ENCODE measurements around the gene STK17A.

The STK17A gene

DNA sequence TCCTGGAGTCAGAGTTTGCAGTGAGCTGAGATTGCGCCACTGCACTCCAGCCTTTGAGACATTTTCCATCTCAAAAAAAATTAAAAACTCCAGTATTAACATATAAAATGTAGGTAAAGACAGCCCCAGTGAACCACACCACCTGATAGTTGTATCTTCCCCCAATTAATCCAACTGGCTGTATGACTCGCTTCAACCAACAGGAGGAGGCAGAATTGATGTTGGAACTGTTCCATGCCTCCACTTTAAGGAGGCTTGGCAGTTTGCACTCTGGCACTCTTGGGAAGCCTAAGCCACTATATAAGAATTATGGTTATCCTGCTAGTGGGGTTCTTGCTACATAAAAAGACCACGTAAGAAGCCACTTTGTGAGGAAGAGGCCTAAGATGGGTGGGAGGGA lies 72.7 kb downstream of the STK17A start:
- in situ Hi-C loops (cut with HindIII; ENCODE audit: low pct_ligation_motif_present, low sequenced_read_pairs) = no loop called here
- Histone ChIP-seq H3K36me3 (replicated peaks) (no peaks in the 10 kb centered on the region), H3K27me3 (replicated peaks) (no peaks in the 10 kb centered on the region), H3K4me3 (ENCODE audit: low read depth, low read length) (no peak overlapping the region), H3K27ac (no peak overlapping the region)
- TF ChIP-seq, protein P1, sequence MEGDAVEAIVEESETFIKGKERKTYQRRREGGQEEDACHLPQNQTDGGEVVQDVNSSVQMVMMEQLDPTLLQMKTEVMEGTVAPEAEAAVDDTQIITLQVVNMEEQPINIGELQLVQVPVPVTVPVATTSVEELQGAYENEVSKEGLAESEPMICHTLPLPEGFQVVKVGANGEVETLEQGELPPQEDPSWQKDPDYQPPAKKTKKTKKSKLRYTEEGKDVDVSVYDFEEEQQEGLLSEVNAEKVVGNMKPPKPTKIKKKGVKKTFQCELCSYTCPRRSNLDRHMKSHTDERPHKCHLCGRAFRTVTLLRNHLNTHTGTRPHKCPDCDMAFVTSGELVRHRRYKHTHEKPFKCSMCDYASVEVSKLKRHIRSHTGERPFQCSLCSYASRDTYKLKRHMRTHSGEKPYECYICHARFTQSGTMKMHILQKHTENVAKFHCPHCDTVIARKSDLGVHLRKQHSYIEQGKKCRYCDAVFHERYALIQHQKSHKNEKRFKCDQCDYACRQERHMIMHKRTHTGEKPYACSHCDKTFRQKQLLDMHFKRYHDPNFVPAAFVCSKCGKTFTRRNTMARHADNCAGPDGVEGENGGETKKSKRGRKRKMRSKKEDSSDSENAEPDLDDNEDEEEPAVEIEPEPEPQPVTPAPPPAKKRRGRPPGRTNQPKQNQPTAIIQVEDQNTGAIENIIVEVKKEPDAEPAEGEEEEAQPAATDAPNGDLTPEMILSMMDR (IDR thresholded peaks at IDR 0.05; ENCODE audit: low read depth, low read length, missing control alignments) = no peak
- DNase-seq = no peak

DNA sequence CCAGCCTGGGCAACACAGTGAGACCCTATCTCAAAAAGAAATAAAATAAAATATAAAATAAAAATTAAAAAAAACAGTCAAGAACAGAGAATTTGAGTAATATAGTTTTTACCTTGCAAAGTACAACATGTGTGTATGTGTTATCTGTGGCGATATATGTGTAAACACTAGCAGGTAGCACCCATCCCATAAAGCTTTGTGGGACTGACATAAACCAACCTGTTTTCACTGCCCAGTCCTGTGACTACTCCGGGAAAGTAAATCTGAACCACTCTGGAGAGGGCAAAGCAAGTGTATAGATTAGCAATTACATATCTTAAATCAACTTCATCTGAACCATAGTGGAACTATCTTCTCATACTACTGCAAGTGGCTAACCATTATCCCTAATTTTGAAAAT lies 74.1 kb downstream of the STK17A start:
- in situ Hi-C loops (cut with HindIII; ENCODE audit: low pct_ligation_motif_present, low sequenced_read_pairs) = no loop called here
- TF ChIP-seq, protein P1 (IDR thresholded peaks at IDR 0.05; ENCODE audit: low read depth, low read length, missing control alignments) = no peak
- DNase-seq = no peak
- Histone ChIP-seq H3K4me3 (ENCODE audit: low read depth, low read length) (no peak overlapping the region), H3K27me3 (replicated peaks) (no peaks in the 10 kb centered on the region), H3K36me3 (replicated peaks) (no peaks in the 10 kb centered on the region), H3K27ac (no peak overlapping the region)

DNA sequence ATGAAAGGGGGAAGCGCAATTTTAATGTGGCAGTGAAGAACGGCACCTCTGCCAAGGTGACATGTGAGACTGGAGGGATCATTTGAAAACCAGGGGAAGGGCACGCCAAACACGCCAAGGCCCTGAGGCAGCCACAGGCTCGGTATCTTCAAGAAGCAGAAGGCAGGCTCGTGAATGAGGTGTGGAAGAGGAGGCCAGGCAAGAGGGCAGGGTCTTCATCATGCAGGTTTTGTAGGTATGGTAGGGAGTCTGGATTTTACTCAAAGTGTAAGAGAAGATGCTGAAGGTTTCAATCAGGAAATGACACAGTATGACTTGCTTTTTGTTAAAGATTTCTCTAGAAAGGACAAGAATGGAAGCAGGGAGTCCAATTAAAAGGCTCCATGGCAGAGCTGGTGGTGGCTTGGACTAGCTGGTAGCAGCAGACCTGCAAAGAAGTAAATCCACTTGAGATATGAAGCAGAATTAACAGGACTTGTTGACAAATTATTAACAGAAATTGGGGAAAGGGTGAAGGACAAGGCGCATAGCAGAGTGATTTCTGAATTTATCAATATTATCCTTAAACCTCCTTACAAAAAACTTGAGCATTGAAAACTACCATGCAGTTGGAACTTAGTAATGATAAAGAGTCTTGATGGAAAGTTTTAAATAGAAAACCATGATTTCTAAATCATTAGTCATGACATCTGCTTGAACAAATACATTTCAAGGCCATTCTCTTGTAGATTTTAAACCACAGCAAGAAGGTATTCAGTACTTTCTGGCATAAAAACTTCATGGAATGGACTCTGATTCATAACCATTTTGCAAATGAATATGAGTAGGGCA lies 76.0 kb downstream of the STK17A start:
- Histone ChIP-seq H3K27ac (peak overlapping the region; percentile 82), H3K27me3 (replicated peaks) (no peaks in the 10 kb centered on the region), H3K36me3 (replicated peaks) (no peaks in the 10 kb centered on the region), H3K4me3 (ENCODE audit: low read depth, low read length) (no peak overlapping the region)
- TF ChIP-seq, protein P1 (IDR thresholded peaks at IDR 0.05; ENCODE audit: low read depth, low read length, missing control alignments) = no peak
- in situ Hi-C loops (cut with HindIII; ENCODE audit: low pct_ligation_motif_present, low sequenced_read_pairs) = no loop called here
- DNase-seq = no peak

DNA sequence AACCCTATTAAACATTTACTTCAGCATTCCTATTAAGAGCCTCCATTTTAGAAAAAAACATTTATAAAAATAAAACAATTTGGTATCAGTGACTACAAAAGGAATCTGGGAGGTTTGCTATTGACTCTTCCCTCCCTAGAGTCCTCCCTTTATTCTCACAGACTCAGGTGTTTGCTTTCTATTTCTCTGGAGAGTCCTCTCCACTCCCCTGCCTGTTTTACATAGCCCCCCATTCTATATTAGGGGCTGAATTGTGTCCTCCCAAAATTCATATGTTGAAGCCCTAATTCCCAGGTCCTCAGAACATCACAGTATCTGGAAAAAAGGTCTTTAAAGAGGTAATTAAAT lies 76.6 kb downstream of the STK17A start:
- in situ Hi-C loops (cut with HindIII; ENCODE audit: low pct_ligation_motif_present, low sequenced_read_pairs) = no loop called here
- no peaks in the 10 kb centered on the region for H3K36me3 ChIP-seq (replicated peaks)
- H3K4me3 ChIP-seq (ENCODE audit: low read depth, low read length) = no peak overlapping the region
- no peaks in the 10 kb centered on the region for H3K27me3 ChIP-seq (replicated peaks)
- TF ChIP-seq, protein P1 (IDR thresholded peaks at IDR 0.05; ENCODE audit: low read depth, low read length, missing control alignments) = no peak
- H3K27ac ChIP-seq = peak overlapping the region; percentile 60
- no peak for DNase-seq

DNA sequence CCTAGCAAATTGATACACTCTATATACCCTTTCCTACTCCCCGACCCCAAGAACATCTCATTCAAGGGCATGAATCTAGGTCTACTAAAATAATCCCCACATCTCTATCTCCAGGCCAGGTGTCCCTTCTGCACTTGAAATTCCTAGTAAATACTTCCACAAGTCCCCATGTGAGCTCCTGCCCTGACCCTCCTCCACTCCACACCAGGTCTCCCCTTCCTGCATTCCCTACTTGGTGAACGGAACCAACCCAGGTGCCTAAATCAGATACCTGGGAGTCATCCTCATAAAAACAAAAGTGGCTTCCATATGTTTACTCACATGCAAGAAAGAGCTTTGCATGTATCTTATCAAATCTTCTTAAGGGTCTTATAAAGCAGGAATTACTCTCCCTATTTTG lies 77.2 kb downstream of the STK17A start:
- TF ChIP-seq, protein P1 (IDR thresholded peaks at IDR 0.05; ENCODE audit: low read depth, low read length, missing control alignments) = no peak
- in situ Hi-C loops (cut with HindIII; ENCODE audit: low pct_ligation_motif_present, low sequenced_read_pairs) = no loop called here
- H3K4me3 ChIP-seq (ENCODE audit: low read depth, low read length) = no peak overlapping the region
- no peaks in the 10 kb centered on the region for H3K27me3 ChIP-seq (replicated peaks)
- no peak for DNase-seq
- H3K27ac ChIP-seq = no peak overlapping the region
- no peaks in the 10 kb centered on the region for H3K36me3 ChIP-seq (replicated peaks)

DNA sequence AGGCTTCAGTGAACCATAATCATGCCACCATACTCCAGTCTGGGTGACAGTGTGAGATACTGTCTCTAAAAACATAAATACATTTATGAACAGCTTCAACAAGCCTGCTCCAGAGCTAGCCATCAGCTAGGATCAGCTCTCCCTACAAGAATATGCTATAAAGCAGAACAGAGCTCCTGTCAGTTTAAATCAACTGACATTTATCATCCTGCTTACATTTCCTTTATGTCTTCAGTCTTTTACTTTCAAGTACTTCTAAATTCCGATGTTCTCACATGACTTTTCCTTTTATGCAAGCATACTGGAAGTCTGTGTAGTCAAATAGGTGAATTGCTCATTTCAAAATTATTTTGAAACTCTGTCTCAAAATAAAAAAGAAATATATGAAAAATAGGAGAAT lies 81.8 kb downstream of the STK17A start:
- no peak for DNase-seq
- Histone ChIP-seq H3K27ac (no peak overlapping the region), H3K36me3 (replicated peaks) (no peaks in the 10 kb centered on the region), H3K27me3 (replicated peaks) (no peaks in the 10 kb centered on the region), H3K4me3 (ENCODE audit: low read depth, low read length) (no peak overlapping the region)
- in situ Hi-C loops (cut with HindIII; ENCODE audit: low pct_ligation_motif_present, low sequenced_read_pairs) = no loop called here
- TF ChIP-seq, protein P1 (IDR thresholded peaks at IDR 0.05; ENCODE audit: low read depth, low read length, missing control alignments) = no peak
